OCI-LY1 (cell line): ENCODE measurements around the gene CASZ1.

Experiments
- H2AFZ ChIP-seq: fragments of 200-600 bp; sonication (generic), shearing (Covaris generic); 2 replicates; pipeline ENCODE4 v1.6.0; 2014; ENCODE audit warnings: antibody characterized with exemption, mild to moderate bottlenecking, low read length
- H3F3A ChIP-seq: fragments of 200-600 bp; sonication (generic), shearing (Covaris generic); 2 replicates; pipeline ENCODE4 v1.6.0; 2014; ENCODE audit warnings: mild to moderate bottlenecking, antibody characterized with exemption, low read length, moderate library complexity; ENCODE audit not compliant: insufficient read depth
- H3K27ac ChIP-seq: fragments of 200-600 bp; sonication (generic); 2 replicates; pipeline ENCODE4 v1.5.1; 2014; ENCODE audit warnings: low read length, mixed run types, mild to moderate bottlenecking, low read depth; ENCODE audit not compliant: poor library complexity, severe bottlenecking
- H3K27me3 ChIP-seq: fragments of 200-600 bp; sonication (generic); 2 replicates; pipeline ENCODE4 v1.6.0; 2014; ENCODE audit warnings: antibody characterized with exemption, mild to moderate bottlenecking, low read length, moderate library complexity; ENCODE audit not compliant: insufficient read depth
- H3K36me3 ChIP-seq: fragments of 200-600 bp; sonication (generic); 2 replicates; pipeline ENCODE4 v1.6.1; 2014; ENCODE audit warnings: mild to moderate bottlenecking, antibody characterized with exemption, low read length, moderate library complexity, mixed read lengths; ENCODE audit not compliant: insufficient read depth
- H3K4me1 ChIP-seq: fragments of 200-600 bp; sonication (generic); 2 replicates; pipeline ENCODE4 v1.5.1; 2014; ENCODE audit warnings: mild to moderate bottlenecking, low read length, moderate library complexity; ENCODE audit not compliant: insufficient read depth, severe bottlenecking
- H3K4me2 ChIP-seq: fragments of 200-600 bp; sonication (generic), shearing (Covaris generic); 2 replicates; pipeline ENCODE4 v1.6.1; 2014; ENCODE audit warnings: low read length
- H3K4me3 ChIP-seq: fragments of 200-600 bp; sonication (generic); 2 replicates; pipeline ENCODE4 v1.5.1; 2014; ENCODE audit warnings: low read length, low read depth, mild to moderate bottlenecking, mixed read lengths; ENCODE audit not compliant: poor library complexity, severe bottlenecking
- H3K79me2 ChIP-seq: fragments of 200-600 bp; shearing (Covaris generic); 2 replicates; pipeline ENCODE4 v1.6.1; 2016; ENCODE audit warnings: mixed run types, low read length, mixed read lengths; ENCODE audit not compliant: insufficient read depth
- H3K9ac ChIP-seq: fragments of 200-600 bp; sonication (generic), shearing (Covaris generic); 2 replicates; pipeline ENCODE4 v1.6.1; 2014; ENCODE audit warnings: mild to moderate bottlenecking, low read length, mixed read lengths
- H3K9me2 ChIP-seq: fragments of 200-600 bp; sonication (generic), shearing (Covaris generic); 2 replicates; pipeline ENCODE4 v1.6.1; 2014; ENCODE audit warnings: low read depth, mild to moderate bottlenecking, low read length, mixed read lengths
- H3K9me3 ChIP-seq: fragments of 200-600 bp; shearing (Covaris generic); 2 replicates; pipeline ENCODE4 v1.6.1; 2014; ENCODE audit warnings: low read length, mixed read lengths
- H4K20me1 ChIP-seq: fragments of 200-600 bp; sonication (generic), shearing (Covaris generic); 2 replicates; pipeline ENCODE4 v1.6.0; 2016; ENCODE audit warnings: mild to moderate bottlenecking, low read length; ENCODE audit not compliant: insufficient read depth
- EZH2 ChIP-seq: fragments of 200-600 bp; sonication (generic), shearing (Covaris generic); IDR thresholded peaks from 2 replicates; pipeline ENCODE4 v1.8.0; 2017; ENCODE audit warnings: borderline replicate concordance, mixed run types, mild to moderate bottlenecking, antibody characterized with exemption, low read length, moderate library complexity, mixed read lengths
- TF ChIP-seq, protein P1 (sequence below): fragments of 200-600 bp; sonication (generic), shearing (Covaris generic); IDR thresholded peaks from 2 replicates; pipeline ENCODE4 v1.5.1; 2017; ENCODE audit warnings: mild to moderate bottlenecking, antibody characterized with exemption, low read length, moderate library complexity, mixed read lengths

CASZ1 gene

DNA sequence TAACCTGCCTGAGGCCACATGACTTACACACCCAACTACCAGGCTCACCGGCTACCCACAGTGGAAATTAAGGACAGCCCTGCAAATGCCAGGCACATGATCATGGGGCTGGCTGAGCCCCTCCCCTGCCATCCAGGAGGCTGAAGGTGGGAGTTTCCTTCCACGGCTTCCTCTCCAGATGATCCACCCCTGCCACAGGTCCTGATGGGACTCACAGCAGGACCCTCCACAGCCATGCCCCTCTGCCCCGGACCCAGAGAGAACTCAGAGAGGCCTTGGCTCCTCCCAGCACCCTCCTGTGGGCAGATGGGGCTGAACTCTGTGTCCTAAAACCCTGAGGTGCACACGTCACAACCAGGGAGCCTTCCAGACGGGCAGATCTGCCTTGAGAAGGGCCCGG is 29.1 kb upstream of the CASZ1 start:
- H3F3A ChIP-seq, result no peaks in the 10 kb centered on the region

DNA sequence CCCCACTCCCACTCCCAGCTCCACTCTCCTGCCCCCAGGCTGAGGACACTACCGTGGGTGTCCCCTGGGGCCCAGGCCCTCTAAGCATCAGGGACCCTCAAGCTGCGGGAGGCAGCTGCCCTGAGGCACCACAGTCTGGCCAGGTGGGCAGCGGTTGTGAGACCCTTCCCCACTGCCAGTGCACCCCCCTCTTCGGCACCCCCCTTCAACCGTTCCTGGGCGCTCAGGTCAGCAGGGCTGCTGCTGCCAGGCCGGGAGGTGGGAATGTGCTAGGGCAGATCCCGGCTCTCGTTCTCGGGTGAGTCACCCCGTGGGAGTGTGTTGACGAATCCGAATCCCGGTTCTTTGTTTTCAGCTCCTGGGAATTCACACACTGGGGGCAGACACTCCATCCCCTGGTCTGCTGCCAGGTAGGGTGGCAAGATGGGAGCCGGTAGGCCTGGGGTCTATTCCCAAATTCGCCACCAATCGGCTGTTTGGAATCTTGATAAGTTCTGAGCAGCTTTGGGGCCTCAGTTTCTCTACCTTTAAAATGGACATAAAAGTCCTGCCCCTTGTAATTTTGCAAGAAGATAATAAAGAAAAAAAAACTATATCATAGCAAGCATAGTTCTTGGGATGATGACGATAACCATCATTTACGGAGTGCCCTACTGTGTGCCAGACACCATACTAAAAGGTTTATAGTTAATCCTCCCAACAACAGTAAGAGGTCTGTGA is 28.5 kb upstream of the CASZ1 start:
- Histone ChIP-seq H2AFZ (no peak overlapping the region), H4K20me1 (no peaks in the 10 kb centered on the region), H3K4me2 (no peak overlapping the region), H3K36me3 (no peaks in the 10 kb centered on the region), H3K79me2 (no peaks in the 10 kb centered on the region), H3K27me3 (peaks cover 3% of the 10 kb centered on the region; the same call in 1 of the 2 replicates), H3K27ac (no peak overlapping the region), H3K9me3 (no peaks in the 10 kb centered on the region), H3K4me3 (no peak overlapping the region), H3F3A (no peaks in the 10 kb centered on the region), H3K9ac (no peak overlapping the region), H3K9me2 (no peaks in the 10 kb centered on the region), H3K4me1 (no peaks in the 10 kb centered on the region)
- TF ChIP-seq, protein P1, sequence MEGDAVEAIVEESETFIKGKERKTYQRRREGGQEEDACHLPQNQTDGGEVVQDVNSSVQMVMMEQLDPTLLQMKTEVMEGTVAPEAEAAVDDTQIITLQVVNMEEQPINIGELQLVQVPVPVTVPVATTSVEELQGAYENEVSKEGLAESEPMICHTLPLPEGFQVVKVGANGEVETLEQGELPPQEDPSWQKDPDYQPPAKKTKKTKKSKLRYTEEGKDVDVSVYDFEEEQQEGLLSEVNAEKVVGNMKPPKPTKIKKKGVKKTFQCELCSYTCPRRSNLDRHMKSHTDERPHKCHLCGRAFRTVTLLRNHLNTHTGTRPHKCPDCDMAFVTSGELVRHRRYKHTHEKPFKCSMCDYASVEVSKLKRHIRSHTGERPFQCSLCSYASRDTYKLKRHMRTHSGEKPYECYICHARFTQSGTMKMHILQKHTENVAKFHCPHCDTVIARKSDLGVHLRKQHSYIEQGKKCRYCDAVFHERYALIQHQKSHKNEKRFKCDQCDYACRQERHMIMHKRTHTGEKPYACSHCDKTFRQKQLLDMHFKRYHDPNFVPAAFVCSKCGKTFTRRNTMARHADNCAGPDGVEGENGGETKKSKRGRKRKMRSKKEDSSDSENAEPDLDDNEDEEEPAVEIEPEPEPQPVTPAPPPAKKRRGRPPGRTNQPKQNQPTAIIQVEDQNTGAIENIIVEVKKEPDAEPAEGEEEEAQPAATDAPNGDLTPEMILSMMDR, result no peak
- TF ChIP-seq EZH2, result no peak

More for the DNA sequence above, 29.1 kb upstream of the CASZ1 start:
- Histone ChIP-seq H3K9me2 (no peaks in the 10 kb centered on the region), H2AFZ (no peak overlapping the region), H3K4me3 (no peak overlapping the region), H3K36me3 (no peaks in the 10 kb centered on the region), H4K20me1 (no peaks in the 10 kb centered on the region), H3K4me2 (no peak overlapping the region), H3K27me3 (peaks cover 3% of the 10 kb centered on the region; the same call in 1 of the 2 replicates), H3K4me1 (no peaks in the 10 kb centered on the region), H3K9me3 (no peaks in the 10 kb centered on the region), H3K27ac (no peak overlapping the region), H3K9ac (no peak overlapping the region), H3K79me2 (no peaks in the 10 kb centered on the region)
- no peak for TF ChIP-seq EZH2
- TF ChIP-seq, protein P1, result no peak

DNA sequence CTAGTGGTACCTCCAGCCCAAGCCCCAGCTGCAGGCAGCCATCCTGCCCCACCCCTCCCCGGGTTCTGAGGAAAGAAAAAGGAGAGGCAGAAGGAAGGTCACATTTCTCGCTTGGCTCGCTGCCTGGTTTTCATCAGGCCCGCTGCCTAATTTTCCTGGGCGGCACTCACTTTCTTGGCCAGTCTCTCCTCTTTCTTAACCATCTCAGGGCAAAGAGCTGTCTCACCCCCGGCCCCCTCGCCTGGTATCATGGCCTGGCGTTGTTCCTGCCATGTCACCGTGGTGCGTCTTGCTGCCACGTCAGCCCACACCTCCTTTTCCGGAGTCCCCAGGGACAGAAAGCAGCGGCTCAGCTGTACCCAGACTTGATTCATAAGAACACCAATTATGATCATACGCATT is 26.6 kb upstream of the CASZ1 start:
- H2AFZ ChIP-seq, result no peak overlapping the region
- peaks cover 3% of the 10 kb centered on the region; the same call in 1 of the 2 replicates for H3K27me3 ChIP-seq
- H3F3A ChIP-seq, result no peaks in the 10 kb centered on the region
- no peak overlapping the region for H3K27ac ChIP-seq
- TF ChIP-seq EZH2, result no peak
- TF ChIP-seq, protein P1, result no peak
- no peak overlapping the region for H3K4me2 ChIP-seq
- H3K9ac ChIP-seq, result no peak overlapping the region
- H3K9me2 ChIP-seq, result no peaks in the 10 kb centered on the region
- H3K4me1 ChIP-seq, result no peaks in the 10 kb centered on the region
- no peak overlapping the region for H3K4me3 ChIP-seq
- no peaks in the 10 kb centered on the region for H4K20me1 ChIP-seq
- H3K9me3 ChIP-seq, result no peaks in the 10 kb centered on the region
- no peaks in the 10 kb centered on the region for H3K36me3 ChIP-seq
- no peaks in the 10 kb centered on the region for H3K79me2 ChIP-seq
